Activated CD4-positive, CD25-positive, alpha-beta regulatory T cell treated with anti-CD3 and anti-CD28 coated beads, Interleukin-2, amount 50 U/mL, for 24 hours (primary cell): ENCODE results near the gene ZBTB9.

Source experiments
- ATAC-seq, 2 donors: fragments of 150-1000 bp; cut with Tn5 transposase; one replicate each; pipeline ENCODE4 v1.10.0; 2021; ENCODE audit warnings: mild to moderate bottlenecking in 1 of 2, moderate library complexity in 1 of 2

ZBTB9 gene

DNA sequence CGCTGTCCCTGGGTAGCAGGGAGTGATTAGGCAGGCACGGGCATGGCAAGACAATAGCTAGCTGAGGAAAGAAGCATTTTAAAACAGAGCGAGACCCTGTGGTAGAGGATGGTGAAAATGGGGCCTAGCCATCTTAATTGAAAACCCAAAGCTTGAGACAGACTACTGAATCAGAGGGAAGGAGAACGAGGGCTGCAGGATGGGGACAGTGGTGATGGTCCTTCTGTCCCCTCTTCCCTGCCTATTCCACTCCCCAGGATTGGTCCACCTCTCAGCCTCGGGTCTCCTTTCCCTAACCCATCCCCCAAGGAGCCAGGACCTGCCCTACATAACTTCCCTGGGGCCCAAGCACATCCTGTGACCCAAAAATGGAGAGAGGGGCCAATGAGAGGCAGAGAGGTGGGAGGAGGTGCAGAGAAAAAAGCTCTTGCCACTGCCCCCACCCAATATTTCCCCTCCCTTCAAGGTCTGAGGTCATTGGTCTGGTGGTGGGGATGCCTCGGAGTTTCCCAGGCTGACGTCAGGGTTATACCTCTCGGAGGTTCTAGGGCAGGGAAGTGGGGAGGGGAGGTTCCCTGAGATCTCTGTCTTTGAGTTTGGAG lies 35.6 kb upstream of the ZBTB9 start:
- ATAC-seq, result no peak

DNA sequence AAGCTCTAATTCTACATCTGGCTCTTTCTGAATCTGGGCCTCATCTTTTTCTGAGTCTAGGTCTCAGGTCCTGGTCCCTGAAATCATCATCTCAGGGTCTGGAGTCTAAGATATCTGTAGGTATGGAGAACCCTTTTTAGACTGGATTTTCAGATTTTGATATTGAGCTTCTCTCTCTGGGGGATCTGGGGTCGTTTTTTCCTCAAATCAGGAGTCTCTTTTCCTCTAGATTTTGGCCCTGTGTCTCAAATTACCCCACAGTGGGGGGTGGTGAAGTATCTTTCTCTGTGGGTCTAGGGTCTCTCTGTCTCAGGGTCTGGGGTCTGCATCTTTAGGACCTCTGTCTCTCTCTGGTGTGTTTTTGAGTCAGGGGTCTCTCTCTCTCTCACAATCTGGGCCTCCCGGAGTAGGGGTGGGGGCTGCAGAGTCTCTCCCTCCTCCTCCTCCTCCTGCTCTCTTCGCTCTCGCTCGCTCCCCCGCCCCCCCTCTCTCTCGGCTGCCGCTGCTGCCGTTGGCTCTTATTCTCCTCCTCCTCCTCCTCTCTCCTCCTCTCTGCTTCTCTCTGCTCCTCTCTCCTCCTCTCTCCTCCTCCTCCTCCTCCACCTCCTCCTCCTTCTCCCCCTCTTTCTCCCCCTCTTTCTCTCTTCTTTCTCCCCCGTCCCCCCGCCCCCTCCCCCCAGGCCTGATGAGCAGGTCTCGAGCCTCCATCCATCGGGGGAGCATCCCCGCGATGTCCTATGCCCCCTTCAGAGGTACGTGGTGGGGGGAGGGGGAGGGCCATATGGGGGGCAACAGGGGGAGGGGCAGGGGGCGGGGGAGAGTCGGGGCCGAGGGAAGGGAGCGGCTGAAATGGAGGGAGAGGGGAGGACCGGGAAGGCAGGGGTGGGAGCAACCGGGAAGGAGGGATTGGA lies 34.5 kb upstream of the ZBTB9 start, which contains the start of gene SYNGAP1:
Gene SYNGAP1 (plus strand): TSS at position 486 of the 911 bp plus-strand sequence. CDS start 200 bp downstream, at position 686.
- ATAC-seq, result no peak

DNA sequence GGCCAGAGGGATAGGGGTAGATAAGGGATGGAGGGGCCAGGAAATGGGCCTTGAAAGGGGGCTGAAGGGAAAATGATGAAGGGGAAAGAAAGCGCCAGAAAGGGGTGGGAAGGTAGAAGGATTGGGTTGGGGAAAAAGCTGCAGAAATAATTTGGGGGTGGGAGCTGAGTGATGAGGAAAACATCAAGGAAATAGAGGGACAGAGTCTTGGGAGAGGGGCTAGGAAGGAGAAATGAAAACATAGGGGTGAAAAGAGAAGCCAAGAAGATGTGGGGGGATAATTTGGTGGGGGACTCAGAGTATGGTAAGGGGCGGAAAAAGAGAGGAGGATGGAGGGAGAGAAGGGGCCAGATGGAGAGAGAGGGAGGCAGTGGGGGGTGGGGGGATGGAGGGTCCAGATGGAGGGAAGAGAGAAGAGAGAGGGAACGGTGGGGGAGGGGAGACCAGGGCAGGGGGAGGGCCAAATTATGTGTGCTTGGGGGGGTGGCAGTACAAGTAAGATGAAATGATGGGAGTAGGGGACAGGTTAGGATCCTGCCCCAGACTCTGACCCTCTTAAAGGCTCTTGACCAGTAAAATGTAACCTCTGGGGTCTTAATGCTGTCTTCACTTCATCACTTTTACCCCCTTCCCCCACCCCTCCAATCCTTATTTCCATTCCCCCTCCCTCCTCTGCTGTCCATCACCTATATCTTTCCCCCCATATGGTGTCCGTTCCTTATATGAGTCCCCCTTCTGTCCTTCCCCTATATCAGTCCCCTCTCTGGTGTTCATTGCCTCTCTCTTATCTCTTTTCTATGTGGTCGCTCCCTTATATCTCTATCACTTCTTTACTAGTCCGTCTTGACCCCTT lies 33.7 kb upstream of the ZBTB9 start:
- no peak for ATAC-seq

DNA sequence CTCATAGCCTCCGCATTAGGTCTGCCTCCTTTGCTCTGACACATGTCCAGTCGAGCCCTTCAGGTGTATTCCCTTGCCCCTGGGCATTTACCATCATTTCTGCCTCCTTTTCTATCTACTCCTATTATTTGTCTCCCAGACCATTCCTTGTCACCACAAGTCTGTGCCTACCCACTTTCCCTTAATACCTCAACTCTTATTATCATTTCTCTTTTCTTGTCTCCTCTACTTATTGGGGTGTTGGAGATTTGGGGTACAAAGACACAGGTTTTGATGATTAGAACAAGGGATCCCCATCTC lies 33.1 kb upstream of the ZBTB9 start:
- ATAC-seq, result no peak

- no peak for ATAC-seq
These were observed 30.6 kb upstream of the ZBTB9 start for GRCh38 chr6:33423777-33424176.

GRCh38 chr6:33424855-33425667 lies 29.3 kb upstream of the ZBTB9 start:
- no peak for ATAC-seq

DNA sequence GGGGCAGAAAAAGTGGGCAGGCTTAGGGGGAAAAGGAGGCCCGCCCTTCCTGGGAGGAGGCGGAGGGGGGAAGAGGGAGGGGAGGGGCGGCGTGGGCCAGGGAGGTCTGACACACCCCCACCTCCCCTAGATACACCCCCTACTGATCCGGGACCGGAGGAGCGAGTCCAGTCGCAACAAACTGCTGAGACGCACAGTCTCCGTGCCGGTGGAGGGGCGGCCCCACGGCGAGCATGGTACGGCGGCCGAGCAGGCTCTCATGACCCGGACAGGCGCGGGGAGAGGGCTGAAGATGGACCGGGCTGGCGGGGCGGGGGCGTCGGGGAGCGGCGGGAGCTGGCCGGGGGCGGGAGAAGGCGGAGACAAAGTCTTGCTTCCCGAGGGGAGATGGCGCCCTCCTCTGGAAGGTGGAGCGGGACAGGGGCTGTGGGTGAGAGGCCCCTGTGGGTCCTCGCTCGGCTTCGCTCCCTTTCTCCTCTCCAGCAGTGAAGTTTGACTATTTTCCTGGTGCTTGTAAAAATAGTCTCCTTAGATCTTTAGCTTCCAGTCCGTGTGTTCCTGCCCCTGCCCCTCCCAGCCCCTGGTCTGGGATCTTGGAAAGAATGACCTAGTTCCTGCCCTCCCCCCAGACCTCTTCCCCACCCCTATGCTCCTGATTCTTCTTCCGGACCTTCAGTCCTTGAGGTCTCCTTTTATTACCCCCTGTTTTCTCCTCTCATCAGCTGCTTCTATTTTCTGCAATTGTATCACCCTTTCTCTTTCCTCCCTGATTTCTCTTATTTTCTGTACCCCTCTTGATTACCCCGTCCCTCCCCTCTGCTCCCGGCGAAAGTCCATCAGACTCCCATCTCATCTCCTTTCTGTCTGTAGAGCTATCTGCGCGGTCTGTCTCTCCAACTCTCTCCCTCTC lies 28.5 kb upstream of the ZBTB9 start:
- ATAC-seq, result peak; percentile 50 to 62

- peak in 1 of 2 donors; percentile 22 for ATAC-seq
These were observed 27.5 kb upstream of the ZBTB9 start for GRCh38 chr6:33426590-33427511.

DNA sequence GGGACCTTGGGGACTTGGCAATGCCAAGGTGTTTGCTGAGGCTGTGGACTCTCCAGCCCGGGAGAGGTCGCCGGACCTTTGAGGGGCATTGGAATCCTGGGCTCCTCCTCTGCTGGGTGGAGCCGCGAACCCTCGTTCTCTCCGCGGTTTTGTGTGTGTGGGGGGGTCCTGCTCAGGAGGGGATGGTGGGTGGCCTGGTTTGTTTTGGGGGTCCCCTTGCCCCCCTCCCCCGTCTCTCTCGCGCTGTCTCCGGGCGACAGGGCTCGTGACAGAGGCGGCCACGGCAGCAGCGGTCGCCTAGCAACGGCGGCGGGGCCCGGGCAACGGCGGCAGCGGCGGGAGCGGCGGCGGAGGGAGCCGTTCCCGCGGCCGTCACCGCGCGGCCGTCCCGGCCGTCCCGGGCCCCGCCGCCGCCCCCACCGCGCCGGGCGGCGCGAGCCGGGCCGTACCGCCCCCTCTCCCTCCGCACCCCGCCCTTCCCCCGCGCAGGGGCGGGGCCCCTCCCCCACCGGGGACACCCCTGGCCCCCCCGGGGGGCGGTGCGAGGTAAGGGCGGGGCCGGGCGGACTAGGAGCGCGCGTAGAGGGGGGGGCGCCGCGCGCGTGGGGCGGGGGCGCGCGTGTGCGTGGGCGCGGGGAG lies 26.7 kb upstream of the ZBTB9 start:
- peak in 1 of 2 donors; percentile 6 for ATAC-seq

DNA sequence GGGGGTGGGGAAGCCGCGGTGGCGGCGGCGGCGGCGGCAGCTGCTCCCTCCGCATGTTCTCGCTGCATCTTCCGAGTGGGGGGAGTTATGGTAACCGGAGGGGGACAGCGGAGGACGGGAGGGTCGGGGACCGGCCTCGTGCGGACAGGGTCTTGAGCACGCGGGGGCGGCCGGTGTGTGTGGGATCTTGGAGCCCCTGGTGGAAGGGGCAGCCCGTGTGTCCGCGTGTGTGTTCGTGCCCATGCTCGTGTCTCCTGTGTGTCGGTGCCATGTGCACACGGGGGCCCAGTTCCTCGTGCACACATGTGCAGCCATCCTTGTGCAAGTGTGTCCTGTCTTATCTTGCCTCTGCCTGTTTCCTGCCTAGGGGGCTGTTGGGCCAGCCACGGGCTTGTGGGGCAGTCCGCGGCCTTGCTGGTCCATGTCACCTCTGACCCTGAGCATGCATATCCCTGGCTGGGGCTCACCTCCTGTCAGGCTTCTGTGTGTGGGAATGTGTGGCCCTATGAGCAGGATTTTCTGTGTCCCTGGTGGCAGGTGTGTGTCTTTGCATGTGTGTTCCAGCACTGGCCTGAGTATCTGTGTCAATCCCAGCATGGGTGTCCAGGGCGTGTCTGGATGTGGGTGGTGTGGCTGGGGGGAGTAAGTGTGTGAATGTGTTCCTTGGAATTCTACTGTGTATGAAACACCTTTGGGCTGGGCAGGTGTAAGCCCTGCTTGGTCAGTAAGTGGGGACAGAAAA lies 26.0 kb upstream of the ZBTB9 start:
- ATAC-seq, result peak in 1 of 2 donors; percentile 9

DNA sequence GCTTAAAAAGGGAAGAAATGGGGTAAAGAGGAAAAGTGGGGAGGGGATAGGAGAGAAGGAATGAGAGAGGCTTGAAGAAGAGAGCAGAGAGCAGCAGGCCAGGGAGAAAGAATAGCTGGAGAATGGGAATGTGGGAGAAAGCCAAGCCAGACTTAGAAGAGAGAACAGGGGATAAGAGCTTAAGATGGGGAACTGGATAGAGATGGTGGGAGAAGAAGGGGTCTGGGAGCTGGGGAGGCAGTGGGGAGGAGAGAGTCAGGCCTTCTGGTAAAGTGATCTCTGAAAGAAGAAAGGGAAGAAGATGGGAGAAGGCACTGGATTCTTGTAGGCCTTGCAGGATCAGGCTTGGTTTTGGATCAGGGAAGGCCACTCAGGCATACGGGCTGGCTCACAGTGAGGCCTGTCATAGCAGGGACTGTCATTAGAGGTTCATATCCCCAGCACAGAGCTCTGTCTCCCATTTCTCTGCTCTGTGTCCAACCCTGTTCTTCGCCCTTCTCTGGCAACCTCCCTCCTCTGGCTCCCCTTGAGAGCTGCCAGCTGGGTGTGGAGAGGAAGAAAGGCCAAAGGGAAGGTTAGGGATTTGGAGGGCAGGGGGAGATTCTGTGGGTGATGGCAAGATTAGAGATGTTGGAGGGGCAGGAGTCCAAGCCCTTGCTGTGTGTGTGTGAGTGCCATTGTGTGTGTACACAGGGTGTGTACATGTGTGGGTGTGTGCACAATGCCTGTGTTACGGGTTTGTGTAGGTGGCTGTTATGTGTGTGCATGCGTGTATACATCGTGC lies 25.2 kb upstream of the ZBTB9 start:
- ATAC-seq, result no peak

- ATAC-seq, result peak; percentile 21 to 22
These were observed 24.7 kb upstream of the ZBTB9 start for GRCh38 chr6:33429750-33430052.

- no peak for ATAC-seq
These were observed 24.0 kb upstream of the ZBTB9 start for GRCh38 chr6:33430334-33430733.

DNA sequence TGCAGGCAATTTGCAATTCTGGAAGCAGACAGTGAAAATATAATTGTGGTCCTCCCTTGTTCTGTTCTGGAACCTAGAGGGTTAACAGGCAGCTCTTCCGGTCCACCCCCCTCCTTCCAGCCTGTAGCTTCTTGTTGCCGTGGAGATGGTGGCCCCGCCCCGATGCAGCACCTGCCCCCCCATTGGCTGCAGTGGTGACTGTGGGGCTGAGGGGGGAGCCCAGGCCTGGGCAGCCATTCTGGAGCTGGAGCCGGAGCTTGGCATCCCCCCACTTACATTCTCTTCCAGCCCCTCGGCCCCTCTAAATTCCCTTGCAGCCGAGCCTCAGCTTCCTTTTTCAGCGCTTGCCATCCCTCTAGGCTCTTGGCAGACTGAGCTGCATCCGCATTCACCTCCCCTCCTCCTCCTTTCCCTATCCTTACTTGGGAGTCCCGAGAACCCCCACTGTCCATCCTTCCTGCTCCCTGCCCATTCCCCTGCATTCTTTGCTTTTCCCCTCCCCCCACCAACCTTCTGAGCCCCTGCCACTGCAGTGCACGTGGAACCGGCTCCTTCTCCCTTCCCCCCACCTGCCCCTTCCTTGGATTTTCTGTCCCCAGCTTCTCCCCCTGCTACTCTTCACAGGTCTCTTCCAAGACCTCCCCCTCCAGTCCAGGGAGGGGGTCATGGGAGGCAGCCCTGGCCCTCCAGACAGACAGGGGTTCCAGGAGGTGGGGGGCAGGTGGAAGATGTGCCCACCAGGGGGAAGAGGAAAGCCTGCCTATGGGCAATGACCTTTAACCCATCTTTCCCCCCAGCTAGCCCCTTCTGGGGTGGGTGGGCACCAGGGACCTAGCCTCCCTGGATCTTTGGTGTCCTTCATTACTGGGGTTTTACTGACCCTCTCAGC lies 23.1 kb upstream of the ZBTB9 start:
- peak; percentile 68 to 70 for ATAC-seq

GRCh38 chr6:33431880-33432541 lies 22.4 kb upstream of the ZBTB9 start:
- ATAC-seq, result no peak

DNA sequence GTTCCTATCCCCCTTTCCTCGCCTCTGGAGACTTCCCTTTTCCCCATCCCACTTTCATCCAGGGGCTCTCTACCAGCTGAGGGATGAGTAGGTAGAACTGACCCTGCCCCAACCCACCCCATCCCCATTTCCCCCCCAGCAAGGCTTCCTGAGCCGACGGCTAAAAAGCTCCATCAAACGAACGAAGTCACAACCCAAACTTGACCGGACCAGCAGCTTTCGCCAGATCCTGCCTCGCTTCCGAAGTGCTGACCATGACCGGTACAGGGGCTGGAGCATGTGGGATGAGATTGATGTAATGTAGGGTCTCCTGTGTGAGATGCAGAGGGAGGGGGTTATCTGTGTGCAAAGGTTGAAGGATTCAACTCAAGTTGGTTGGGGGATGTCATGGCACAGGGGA lies 21.8 kb upstream of the ZBTB9 start:
- no peak for ATAC-seq
